NK-92 treated with Interleukin-12 subunit alpha and Interleukin-12 subunit beta, amount 100 ng/mL, for 24 hours (cell line): ENCODE measurements around the gene FAM170B.

Source experiments
- DNase-seq: peaks from one replicate; lab custom pipeline; 2025; lab: John Stamatoyannopoulos, UW

Gene FAM170B

DNA sequence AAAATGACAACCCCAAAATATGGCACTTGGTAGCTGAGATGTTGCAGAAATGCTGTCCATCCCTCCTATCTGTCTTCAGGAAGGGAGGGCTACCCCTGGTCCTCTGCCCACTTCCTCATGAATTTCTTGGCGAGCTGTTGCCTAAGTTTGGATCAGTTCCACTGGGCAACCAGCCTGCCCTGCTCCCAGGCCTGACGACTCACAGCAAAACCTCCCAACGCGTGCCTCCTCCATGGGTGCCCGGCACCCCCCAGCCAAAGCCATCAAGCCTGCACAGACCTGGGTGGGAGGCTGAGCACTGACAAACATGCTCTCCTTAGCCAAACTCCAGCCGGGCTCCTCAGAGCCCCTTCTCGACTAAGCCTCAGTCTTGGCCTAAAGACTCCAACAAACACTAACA, 27.4 kb downstream of the FAM170B start:
- DNase-seq: no peak

DNA sequence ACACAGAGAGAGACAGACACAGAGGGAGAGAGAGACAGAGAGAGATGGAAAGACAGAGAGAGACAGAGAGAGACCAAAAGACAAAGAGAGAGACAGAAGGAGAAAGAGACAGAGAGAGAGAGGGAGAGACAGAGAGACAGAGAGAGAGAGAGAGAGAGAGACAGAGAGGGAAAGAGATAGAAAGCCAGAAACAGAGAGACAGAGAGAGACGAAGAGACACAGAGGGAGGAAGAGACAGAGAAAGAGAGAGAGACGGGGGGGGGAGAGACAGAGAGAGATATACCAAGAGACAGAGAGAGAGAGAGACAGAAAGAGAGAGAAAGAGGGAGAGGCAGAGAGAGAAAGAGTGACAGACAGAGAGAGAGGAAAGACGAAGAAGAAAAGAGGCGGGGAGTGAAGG, 28.7 kb downstream of the FAM170B start:
- no peak for DNase-seq

DNA sequence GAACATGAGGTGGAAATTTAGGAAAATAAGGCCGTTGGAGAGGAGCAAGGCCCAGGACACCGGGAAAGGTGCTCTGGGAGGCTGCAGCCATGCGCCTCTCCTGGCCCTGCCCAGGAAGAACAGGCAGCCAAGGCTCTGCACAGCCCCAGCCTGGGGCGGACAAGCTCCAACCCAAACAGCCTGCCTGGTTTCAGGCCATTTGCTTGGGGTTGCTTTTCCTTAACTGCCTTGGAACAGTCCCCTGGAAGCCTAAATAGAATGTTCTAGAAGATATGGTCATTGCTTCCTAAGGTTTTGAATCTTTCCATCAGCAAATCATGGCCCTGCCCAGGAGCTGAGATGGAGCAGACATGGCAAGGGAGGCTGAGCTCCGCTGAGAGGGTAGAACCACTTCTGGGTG, 29.5 kb downstream of the FAM170B start:
- DNase-seq: no peak

DNA sequence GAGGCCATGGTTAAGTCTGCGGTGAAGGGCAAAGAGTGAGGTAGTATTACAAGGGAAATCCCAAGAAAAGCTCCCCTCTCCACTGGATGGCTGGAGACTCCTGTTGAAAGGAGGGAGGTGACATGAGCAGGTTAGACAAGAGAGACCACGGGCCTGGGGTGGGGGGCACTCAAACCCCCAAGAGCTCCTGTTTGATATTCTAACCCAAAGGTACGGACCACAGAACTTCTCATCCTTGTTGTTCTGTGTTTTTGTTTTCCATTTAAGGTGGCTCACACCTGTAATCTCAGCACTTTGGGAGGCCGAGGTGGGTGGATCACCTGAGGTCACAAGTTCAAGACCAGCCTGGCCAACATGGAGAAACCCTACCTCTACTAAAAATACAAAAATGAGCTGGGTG, 30.1 kb downstream of the FAM170B start:
- DNase-seq: no peak

DNA sequence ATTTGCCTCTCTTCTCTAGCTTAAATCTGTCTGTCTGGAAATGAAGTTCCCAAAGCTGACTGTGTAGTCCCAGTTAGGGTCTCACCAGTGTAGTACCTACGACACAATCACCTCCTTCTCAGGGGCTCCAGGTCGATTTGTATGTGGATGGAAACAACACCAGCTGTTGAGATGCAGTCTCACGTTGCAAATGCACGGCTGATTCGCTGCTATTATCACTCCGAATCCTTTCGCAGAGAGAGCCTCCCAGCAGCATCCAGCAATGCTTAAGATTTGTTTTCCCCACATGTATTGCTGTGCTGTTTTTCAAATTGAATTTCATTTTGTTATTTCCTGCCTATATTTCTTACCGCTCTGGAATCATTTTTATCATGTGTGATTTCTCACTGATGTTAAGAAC, 34.8 kb downstream of the FAM170B start:
- no peak for DNase-seq

DNA sequence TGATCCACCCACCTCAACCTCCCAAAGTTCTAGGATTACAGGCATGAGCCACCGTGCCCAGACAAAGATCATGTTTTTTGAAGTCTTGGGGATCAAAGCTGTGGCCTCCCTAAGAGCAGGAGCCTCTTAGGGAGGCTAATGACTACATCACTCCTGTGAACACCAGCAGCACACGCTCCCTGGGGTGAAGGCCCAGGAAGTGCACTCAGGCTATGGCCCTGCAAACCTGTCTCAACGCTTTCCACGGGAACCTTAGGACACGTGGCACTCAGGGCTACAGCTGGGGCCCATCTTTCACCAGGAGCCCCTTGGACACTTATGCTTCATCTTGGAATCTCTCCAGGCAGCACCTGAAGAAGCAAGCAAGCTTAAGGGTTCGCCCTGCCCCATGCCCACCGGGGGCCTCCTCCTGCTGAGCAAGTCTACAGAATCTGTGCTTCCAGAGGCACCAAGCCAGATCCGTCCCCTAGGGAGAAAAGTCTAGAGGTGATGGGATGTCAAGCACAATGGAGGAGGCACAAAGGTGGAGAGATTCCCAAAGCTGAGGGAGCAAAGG, 36.9 kb downstream of the FAM170B start:
- DNase-seq: no peak

DNA sequence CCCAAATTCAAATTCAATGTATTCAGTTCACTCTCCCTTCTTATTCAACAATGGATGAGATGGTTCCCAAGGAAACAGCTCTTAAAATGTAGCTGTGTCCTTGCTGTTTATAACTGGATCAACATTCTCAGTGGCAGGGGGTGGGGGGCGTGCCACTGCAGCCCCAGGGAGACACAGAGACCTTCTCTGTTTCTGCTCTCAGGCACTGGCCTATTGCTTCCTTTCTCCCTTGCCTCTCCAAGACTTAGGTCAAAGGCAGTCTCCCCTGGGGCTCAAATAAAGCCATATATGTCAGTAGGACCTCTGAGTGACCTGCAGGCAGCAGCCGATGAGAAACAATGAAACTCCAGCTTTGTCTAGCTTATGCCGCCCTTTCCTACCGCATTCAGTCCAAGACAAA, 39.2 kb downstream of the FAM170B start:
- no peak for DNase-seq

DNA sequence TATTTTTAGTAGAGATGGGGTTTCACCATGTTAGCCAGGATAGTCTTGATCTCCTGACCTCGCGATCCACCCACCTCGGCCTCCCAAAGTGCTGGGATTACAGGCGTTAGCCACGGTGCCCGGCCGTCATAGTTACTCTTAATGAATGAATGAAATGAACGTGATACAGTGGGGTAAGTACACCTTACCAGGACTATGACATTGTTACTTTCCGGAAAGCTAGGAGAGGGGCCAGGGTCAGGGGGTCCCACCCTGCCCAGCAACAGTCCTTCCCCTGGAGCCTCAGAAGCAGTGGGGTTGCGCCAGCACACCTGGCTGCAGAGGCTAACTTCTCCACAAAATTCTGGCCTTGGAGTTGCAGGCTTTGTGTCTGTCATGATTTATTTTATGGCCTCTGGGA, 39.9 kb downstream of the FAM170B start:
- DNase-seq: no peak

DNA sequence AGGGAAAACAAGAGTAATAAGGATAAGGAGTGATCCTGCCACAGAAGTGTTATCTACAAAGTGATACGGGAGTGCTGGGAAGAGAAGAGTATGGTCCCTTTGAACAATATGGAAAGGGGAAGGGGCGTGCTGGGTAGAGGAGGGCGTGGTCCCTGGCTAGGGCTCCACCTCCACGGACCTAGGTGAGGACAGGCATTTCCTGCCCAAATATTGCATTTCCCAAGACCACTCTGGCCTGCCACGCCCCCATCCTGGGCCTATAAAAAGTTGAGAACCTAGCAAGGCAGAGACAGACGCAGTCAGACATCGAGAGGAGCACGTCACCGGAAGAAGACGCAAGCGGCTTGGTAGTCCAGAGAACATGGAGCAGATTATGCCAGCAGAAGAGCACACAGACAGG, 41.3 kb downstream of the FAM170B start:
- DNase-seq: no peak

DNA sequence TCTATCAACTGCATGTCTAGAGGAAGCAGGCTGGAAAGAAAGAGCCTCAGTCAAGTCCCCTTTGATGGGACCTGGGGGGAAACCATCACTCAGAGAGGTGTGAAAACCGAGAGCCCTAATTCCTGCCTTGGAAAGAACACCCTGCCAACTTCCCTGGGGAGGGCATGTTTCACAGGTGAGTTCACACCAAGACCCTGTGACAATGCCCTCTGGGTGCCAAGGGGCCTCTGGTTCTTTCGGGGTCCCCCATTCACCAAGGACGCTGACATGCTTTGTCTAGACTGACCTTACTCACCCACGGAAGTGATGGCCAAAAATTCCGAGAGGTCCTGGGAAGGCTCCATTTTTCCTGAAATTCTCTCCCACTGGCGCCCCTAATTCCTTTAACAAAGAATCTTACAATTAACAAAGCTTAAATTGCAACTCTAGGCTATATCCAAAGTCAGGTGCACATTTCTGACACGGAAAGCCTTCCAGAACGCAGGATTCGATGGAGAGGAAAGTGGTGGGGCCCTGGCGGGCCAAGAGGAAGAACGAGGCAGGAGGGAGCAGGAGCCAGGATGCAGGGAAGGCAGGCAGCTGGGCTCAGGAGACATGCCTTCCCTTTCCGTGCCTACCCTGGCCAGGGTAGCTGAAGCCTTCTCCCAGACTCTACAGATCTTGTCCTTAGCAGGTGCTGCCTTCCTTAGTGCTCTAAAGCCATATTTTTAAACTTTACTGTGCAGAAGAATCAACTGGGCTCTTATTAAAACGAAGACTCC, 42.2 kb downstream of the FAM170B start:
- no peak for DNase-seq

DNA sequence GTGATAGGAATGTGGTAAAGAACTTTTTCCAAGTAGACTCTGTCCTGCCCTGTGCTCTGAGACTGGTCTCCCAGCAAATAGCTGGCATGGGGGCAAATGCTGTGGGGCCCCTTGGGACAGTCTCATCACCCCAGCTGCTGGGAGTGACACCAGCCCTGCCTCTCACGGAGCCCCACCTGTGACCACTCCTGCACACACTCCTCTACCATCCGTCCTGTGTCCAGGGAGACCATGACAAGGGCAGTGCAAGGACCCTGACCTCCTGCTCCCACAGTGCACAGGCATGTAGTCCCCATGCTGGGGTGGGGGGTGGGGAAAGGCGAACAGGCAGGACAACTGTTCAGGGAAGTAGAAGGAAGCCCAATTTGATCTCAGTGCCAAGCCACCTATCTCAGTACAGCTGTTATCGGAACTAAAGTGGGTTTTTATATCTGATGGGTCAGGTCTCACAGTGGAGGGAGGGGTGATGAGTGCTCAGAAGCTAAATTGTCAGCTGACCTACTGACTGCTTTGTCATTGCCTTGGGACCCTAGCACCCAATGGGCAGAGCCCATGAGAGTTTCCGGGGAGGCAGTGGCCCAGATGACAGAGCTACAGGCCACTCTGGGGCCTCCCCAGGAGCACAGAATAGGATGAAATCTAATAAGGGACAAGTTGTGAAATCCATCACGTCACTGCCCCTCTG, 43.0 kb downstream of the FAM170B start:
- DNase-seq: no peak

DNA sequence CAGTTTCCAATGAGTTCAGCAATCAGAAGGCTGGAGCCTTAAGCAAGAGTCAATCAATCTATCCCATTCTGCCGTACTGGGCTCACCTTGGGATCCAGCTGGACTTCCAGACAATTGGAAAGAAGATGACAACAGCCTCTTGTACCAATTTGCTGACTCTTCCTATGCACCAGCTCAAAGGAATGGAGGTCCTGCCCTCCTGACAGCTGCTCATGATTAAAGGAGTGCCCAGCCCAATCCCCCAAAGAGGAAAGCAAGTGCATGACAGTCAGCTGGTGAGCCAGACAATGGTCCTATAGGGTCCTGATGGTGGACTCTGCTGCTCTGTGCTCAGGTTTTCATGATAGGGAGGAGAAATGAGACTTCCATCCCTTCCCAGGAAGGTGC, 43.6 kb downstream of the FAM170B start:
- DNase-seq: no peak

DNA sequence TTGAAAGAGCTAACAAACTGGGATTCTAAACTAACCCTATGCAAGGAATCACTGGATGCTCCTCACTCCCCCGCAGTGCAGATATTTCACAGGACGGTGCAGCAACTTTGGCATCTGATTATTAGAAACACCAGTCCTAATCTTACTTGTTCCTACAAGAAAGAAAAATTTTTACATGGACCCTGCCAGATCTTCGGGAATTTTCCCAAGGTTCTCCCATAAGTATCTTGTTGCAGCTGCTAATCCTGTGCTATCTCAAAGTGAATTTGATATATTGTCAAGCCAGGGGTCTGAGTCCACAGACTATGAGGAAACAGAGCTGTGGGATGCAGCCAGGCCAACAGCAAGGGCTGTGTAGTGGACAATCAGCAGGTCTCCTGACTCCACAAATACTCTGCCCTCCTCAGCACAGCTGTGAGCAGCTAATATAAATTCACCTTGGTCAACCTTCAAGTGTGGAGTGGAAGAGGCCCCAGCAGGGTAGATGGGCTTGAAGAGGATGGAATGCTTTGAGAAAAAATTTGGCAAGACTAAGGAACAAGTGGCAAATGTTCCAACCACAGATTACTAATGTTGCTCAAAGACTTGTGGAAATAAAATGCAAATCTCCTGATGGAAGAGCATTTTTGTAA, 44.1 kb downstream of the FAM170B start:
- DNase-seq: no peak

DNA sequence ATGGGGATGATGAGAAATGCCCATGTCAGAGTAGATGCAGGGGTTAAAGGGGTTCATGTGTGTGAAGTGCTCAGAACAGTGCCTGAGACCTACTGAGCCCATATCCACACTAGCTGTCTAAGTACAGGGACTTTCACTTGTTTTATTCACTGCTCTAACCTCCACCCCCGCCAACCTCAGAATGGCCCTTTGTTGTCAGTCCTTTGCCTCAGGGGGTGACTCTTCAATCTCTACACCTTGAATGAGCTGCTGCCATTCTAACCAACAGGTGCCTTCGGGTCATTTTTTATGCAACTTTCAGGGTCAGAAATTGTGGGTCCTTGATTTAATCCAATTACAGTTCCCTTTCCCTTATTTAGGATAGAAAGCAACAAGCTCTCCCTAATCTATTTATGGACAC, 44.7 kb downstream of the FAM170B start:
- DNase-seq: no peak

DNA sequence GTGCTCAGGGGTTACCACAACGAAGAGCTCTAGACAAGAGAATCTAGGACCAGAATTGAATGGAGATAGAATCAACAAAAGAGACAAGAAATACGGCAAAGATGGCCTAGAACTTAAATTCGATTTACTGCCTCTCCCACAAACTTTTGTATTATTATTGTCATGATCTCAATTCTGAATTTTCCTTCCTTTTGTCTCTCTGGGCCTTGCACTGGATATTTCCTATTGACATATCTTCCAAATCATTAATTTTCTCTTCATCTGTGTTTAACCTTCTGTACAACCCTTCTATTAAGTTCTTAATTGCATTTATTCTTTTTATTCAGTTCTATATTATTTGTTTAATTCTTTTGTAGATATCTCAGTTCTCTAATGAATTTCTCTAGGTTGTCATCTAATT, 46.9 kb downstream of the FAM170B start:
- DNase-seq: no peak

DNA sequence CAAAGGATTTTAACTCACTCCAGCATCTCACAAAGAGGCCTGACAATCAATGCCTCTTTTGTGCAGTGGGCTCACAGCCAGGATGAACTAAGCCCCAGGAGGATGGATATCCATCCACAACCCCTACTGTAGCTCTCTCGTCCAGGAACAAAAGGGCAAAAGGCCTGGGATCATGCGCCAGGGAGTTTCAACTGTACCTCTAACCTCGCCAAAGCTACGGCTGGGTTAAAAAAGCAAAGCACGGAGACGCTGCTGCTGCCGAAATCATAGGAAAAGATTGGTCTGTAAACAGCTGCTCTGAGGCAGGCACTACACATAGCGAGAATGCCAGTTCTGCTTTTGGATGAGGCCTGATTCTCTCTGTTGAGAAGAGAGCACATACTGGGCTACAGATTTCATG, 50.6 kb downstream of the FAM170B start:
- no peak for DNase-seq

DNA sequence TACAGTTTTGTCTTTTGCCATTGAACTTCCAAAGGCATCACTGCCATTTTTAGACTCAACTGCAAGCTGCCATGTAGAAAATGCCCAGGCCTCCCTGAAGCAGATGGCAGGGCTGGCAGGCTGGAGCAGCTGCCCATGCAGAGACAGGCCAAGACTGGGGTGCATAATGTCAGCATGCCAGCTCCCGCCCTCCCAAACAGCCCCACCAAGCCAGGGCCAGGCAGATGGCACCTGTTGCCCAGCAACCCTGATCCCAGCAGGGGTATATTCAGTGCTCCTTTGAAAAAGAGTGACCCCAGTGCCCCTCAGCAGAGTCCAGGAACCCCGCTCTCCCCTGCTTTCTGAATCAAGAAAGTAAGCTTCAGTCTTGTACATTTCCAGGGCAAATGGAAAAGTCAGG, 51.1 kb downstream of the FAM170B start:
- no peak for DNase-seq

DNA sequence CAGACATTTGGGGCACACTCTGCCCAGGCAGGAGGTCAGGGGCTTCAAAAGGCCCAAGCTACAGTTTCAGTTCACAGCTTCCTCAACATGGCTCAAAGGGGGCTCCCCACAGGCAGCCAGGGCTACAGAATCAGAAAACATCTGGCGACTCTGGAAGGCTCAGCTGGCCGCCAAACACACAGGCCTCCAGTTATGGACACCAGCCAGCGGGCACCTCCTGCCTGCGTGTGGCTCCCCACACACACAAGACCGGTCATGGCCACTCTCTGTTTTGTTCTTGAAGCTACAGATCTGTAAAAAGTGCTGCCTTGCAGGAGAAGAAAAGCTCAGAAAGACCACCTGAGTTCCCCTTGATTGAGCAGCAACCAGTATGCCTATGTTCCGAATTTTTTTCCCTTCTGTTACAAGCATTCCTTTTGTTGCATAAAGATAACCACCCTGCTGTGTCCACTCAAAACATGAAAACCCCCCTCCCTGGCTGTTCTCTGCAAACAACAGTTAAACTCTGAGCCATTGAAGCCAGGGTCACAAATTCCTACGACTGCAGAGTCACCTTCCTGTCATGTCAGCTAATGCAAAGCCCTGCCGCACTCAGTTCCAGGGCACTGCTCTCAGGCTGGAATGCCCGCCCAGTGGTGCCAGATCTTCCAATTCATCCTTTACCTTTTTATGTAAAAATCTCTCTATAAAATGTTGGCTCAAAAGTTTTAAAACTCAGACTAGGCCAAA, 52.1 kb downstream of the FAM170B start:
- DNase-seq: no peak
